Nucleus accumbens (tissue), 56 donors: ENCODE results near the gene GTF2A2.

ENCODE experiments used
- DNase-seq, 56 donors: peaks; one replicate each; lab custom pipeline; 2025; lab: John Stamatoyannopoulos, UW

GTF2A2 gene

GRCh38 chr15:59609730-59610712 lies 47.3 kb downstream of the GTF2A2 start:
- DNase-seq = no peak

DNA sequence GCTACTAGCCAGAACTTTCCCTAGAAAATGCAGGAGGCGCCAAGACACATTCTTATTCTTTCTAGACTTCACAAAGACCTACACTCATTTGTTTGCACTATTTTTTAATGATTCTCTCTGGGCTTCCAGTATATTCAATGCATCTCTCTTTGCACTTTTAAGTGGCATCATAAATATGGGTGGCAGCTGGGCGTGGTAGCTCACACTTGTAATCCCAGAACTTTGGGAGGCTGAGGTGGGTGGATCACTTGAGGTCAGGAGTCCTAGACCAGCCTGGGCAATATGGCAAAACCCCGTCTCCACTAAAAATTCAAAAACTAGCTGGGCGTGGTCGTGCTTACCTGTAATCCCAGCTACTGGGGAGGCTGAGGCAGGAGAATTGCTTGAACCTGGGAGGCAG lies 51.3 kb downstream of the GTF2A2 start:
- no peak for DNase-seq

- no peak for DNase-seq
These were observed 58.9 kb downstream of the GTF2A2 start for GRCh38 chr15:59598461-59598860.

DNA sequence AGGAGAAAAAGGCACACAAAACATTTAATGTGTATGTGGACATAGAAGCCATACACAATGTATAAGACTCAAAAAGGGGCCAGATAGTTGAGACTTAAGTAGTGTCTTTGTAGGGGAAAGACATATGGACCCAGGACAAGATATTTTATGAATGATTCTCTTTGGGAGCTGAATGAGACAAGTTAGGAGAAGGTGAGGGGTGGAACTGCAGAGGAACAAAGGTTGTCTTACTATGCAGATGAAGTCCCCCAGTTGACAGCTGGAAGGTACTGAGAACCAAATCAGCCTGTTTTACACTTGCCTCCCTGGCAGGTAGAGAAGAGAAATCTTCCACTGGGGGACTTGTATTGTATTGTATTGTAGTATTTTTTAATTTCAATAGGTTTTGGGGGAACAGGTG lies 60.7 kb downstream of the GTF2A2 start:
- DNase-seq = no peak

- DNase-seq = no peak
These were observed 61.8 kb downstream of the GTF2A2 start for GRCh38 chr15:59595434-59595915.

GRCh38 chr15:59594991-59595390 lies 62.3 kb downstream of the GTF2A2 start:
- DNase-seq = no peak

DNA sequence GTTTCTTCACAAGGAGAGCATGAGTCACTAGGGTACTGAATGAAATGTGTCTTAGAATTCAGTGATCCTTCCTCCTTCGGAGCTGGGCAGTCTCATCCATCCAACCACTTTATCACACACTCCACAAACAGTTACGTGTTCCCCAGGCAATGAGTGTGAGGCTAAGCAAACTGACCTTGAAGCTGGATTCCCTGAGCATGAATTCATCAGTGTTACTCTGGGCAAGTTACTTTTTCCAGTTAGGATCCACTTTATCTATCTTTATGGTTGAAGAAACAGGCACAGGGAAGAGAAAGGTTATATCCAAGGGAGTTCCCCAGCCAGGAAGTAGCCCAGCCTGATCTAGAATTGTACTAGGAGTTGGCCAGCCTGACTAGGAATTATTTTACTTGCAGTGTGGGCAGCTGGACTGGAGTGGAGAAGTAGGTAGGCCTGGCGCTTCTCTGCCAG lies 62.8 kb downstream of the GTF2A2 start:
- no peak for DNase-seq

- no peak for DNase-seq
These were observed 66.0 kb downstream of the GTF2A2 start for GRCh38 chr15:59591356-59591755.

DNA sequence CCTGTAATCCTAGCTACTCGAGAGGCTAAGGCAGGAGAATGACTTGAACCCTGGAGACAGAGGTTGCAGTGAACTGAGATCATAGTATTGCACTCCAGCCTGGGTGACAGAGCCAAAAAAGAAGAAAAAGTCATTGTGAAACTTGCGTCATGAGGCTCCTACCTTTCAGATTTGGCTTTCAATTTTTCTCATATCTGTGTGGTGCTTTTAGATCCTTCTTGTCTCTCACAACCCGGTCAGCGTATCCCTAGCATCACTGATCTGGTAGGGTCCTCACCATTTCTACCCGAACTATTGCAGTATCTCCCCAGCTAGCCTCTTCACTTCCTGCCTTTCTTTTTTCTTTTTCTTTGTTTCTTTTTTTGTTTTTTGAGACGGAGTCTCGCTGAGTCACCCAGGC lies 67.3 kb downstream of the GTF2A2 start:
- DNase-seq = no peak
